ENCODE measurements around the gene NPM1.

Gene NPM1

DNA sequence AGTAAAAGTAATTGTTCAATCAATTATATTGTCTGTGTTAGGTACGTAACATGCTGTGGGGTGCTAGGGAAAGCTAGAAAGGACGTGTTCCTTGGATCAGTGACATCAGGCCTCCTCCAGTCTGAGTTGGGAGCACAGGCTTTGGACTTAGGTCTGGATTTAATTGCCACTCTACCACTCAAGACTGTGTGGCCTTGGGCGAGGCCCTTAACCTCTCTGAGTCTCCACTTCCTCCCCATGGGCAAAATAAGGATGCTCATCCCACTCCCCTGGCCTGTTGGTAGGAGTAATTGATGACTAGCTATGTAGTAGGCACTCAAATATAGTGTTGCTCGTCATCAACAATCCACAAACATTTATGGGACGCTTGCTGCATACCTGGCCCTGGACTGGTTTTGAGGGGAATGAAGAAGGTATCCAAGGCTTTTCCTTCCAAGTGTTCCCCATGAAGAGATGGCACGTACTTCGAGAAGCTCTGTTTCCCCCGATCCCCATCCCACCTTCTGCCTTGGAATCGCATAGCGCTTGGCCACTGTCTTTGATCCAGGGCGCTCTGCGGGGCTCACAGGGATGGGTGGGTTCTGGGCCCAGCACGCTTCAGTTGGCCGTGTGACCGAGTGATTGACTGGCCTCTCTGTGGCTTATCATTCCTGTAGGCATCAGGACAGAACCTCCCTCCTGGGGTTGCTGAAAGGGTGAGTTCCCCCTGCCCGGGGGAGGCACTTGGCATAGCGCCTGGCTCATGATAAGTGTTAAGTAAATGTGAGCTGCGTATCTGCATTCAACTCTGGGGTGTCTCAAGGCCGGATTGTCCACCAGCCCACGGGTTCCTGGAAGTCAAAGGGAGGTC is 39.9 kb downstream of the NPM1 start:
- no peak for DNase-seq (ENCODE audit: extremely low read depth, low read depth)
- TF ChIP-seq, protein P1, sequence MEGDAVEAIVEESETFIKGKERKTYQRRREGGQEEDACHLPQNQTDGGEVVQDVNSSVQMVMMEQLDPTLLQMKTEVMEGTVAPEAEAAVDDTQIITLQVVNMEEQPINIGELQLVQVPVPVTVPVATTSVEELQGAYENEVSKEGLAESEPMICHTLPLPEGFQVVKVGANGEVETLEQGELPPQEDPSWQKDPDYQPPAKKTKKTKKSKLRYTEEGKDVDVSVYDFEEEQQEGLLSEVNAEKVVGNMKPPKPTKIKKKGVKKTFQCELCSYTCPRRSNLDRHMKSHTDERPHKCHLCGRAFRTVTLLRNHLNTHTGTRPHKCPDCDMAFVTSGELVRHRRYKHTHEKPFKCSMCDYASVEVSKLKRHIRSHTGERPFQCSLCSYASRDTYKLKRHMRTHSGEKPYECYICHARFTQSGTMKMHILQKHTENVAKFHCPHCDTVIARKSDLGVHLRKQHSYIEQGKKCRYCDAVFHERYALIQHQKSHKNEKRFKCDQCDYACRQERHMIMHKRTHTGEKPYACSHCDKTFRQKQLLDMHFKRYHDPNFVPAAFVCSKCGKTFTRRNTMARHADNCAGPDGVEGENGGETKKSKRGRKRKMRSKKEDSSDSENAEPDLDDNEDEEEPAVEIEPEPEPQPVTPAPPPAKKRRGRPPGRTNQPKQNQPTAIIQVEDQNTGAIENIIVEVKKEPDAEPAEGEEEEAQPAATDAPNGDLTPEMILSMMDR (IDR thresholded peaks at IDR 0.05; ENCODE audit: low read depth, low read length) = no peak

DNA sequence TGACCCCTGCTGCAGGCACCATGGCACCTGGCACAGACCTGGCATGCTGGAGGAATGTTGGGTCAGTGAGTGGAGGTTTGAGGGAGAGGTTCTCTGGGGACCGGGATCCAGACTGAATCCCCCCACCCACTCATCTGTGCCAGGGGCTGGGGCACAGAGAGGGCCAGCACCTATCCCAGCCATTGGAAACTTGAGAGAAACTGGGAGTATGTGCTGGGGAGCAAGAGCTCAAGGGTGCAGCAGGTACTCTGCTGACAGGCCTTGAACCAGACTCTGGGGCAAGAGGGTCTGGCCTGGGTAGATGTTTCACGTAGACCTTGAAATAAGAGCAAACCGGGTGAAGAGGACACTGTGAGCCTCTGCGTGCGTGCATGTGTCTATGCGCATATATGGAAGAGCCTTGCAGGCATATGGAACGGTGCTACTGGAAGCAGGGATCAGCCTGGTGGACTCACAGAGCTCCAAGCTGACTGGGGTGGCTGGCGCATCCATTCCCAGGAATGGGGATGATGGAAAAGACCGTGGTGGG is 40.6 kb downstream of the NPM1 start:
- no peak for DNase-seq (ENCODE audit: extremely low read depth, low read depth)
- TF ChIP-seq, protein P1 (IDR thresholded peaks at IDR 0.05; ENCODE audit: low read depth, low read length) = no peak

DNA sequence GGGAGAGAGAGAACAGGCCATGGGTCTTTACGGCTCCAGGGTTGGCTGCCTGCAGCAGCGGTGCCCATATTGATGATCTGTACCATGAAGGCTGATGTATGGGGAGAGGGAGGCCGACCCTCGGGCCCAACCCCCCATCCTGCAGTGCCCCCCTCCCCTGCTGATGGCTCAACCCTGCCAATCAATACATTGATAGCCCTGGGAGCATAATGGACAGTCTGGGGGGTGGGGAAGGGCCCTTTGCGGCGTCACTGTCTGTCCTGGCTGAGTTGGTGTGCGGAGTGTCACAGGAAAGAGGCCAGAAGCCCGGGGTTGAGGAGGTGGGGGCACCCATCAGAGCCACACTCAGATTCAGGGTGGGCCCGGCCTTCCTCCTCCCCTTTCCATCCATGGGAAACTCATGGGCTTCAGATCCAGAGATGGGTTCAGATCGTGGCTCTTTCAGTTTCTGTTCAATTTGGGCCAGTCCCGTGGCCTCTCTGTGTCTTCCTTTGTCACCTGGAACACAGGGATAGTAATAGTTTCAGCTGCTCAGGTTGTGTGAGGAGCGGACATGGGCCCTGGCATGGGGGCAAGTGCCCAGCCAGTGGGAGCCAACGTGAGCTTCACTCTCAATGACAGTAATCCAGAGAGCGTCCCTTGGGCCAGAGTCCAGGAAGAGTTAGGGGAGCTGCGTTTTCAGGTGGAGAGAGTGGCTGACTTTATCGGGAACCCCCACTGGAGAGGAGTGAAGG is 41.3 kb downstream of the NPM1 start:
- DNase-seq (ENCODE audit: extremely low read depth, low read depth) = no peak

DNA sequence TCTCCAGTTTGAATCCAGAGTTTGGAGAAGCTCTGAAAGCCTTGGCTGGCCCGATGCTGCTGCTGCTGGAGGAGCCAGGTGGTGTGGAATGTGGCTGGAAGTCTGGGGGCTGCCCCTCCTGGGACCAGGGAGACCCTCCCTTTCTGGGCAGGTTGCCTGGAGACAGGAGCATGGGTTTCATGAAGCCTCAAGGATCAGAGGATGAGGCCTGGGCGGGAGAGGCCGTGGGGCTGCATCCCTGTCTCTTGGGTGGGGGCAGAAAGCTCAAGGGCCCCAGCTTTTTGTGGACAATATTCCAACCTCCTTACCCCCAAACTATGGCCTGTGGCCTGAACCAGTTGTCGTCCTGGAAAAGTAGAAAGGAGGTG is 41.9 kb downstream of the NPM1 start:
- DNase-seq (ENCODE audit: extremely low read depth, low read depth) = no peak
- TF ChIP-seq, protein P1 (IDR thresholded peaks at IDR 0.05; ENCODE audit: low read depth, low read length) = no peak

More for the DNA sequence above, 41.3 kb downstream of the NPM1 start:
- TF ChIP-seq, protein P1 (IDR thresholded peaks at IDR 0.05; ENCODE audit: low read depth, low read length) = no peak

DNA sequence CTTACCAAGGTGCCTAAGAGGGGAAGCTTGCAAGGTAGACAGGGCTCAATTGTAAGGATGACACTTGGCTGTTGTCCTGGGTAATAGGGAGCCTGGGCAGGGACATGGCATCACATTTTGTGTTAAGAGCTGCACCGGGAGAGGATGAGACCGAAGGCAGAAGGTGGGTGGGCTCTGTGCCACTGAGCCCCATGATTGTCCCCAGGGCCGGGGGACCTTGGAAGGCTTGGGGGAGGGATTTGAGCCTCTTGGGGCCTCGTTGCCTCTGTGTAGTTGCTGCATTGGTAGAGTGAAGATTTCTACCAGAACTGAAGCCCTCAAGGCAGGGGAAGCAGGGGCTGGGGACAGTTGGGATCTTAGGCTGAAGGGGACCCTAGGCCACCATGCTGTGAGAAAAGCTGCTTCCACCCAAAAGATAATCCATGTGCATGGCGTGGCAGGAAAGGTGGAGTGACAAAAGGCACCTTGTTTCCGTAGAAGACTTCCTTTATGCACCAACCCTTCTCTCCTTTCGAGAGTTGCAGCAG is 43.7 kb downstream of the NPM1 start:
- no peak for DNase-seq (ENCODE audit: extremely low read depth, low read depth)
- TF ChIP-seq, protein P1 (IDR thresholded peaks at IDR 0.05; ENCODE audit: low read depth, low read length) = no peak

DNA sequence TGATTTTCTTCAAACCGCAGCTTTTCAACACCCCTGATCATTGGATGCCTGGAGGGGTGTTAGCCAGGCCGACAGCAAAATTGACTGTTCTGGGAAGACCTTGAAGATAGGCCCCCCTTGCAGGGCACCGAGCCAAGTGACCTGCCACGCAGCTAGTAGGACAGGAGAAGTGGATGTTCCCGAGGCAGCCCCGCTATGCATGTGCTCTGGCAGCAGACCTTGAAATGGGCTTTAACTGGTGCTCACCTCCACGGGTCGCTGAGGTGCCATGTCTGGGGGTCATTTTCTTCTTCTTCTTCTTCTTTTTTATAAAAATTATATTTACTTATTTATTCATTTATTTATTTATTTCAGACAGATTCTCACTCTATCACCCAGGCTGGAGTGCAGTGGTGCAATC is 44.4 kb downstream of the NPM1 start:
- TF ChIP-seq, protein P1 (IDR thresholded peaks at IDR 0.05; ENCODE audit: low read depth, low read length) = no peak
- no peak for DNase-seq (ENCODE audit: extremely low read depth, low read depth)

Measured in AG09319 (cell line).